Neural progenitor cell (in vitro differentiated cells): ENCODE results near the gene DNAJC28.

ENCODE experiments used
- EZH2 ChIP-seq: fragments of 200-600 bp; sonication (generic); IDR thresholded peaks from 2 replicates; pipeline ENCODE4 v1.6.1; 2017; ENCODE audit warnings: antibody characterized with exemption, mild to moderate bottlenecking, moderate library complexity
- EZH2phosphoT487 ChIP-seq: fragments of 200-600 bp; sonication (generic); IDR thresholded peaks from 2 replicates; pipeline ENCODE4 v1.6.1; 2017; ENCODE audit warnings: antibody characterized with exemption
- TF ChIP-seq, protein P1 (sequence below): fragments of 200-600 bp; sonication (generic); IDR thresholded peaks from 2 replicates; pipeline ENCODE4 v1.5.1; 2017; ENCODE audit warnings: antibody characterized with exemption, mild to moderate bottlenecking

DNA sequence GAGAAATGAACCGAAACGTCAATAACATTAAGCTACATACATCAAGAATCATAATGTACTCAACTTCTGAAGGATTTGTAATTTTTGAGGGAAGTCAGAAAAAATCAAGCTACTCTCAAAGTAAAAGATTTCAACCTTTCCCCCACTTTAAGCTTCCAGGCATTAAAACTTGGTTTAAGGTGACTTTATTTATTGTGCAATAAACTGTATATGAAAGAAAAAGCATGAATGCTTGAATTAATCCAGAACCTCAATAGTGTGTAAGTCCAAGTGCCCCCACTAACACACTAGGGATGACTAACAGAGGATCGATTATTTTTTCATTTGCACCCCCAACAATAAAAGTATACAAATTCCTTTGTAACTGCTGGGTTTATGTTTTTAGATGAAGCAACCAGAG, 39.5 kb upstream of the DNAJC28 start:
- TF ChIP-seq, protein P1, sequence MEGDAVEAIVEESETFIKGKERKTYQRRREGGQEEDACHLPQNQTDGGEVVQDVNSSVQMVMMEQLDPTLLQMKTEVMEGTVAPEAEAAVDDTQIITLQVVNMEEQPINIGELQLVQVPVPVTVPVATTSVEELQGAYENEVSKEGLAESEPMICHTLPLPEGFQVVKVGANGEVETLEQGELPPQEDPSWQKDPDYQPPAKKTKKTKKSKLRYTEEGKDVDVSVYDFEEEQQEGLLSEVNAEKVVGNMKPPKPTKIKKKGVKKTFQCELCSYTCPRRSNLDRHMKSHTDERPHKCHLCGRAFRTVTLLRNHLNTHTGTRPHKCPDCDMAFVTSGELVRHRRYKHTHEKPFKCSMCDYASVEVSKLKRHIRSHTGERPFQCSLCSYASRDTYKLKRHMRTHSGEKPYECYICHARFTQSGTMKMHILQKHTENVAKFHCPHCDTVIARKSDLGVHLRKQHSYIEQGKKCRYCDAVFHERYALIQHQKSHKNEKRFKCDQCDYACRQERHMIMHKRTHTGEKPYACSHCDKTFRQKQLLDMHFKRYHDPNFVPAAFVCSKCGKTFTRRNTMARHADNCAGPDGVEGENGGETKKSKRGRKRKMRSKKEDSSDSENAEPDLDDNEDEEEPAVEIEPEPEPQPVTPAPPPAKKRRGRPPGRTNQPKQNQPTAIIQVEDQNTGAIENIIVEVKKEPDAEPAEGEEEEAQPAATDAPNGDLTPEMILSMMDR, result no peak
- TF ChIP-seq EZH2 (no peak), EZH2phosphoT487 (no peak)
